Muscle of arm (tissue), 12 donors: Measurements from ENCODE around the gene SH2D1A. TPM values are rescaled to one million over a fixed set of nuclear protein-coding genes. Genes with fewer than 3 reads are reported as not detected.
"Not testable (repeated sequence)": the region's sequence is repeated elsewhere in the genome, so short reads cannot be mapped to it uniquely, and the experiment has no call there.

Experiments used
- DNase-seq: peaks from one replicate; pipeline ENCODE4 v3.0.0-alpha.2; 2013
- polyA plus RNA-seq, 12 donors: library from polyadenylated mRNA; unstranded; fragments of 120-200 nt; gene quantifications; one replicate each; pipeline ENCODE4 v1.2.1, GENCODE V29; 2013; ENCODE audit not compliant: insufficient read length in 12 of 12

The SH2D1A gene
- polyA plus RNA-seq, 12 donors, result 2.1 to 5.0 (median 3.3) TPM; not detected in 2

GRCh38 chrX:124348885-124349453 is 2.6 kb downstream of the SH2D1A start:
- DNase-seq, result no peak

DNA sequence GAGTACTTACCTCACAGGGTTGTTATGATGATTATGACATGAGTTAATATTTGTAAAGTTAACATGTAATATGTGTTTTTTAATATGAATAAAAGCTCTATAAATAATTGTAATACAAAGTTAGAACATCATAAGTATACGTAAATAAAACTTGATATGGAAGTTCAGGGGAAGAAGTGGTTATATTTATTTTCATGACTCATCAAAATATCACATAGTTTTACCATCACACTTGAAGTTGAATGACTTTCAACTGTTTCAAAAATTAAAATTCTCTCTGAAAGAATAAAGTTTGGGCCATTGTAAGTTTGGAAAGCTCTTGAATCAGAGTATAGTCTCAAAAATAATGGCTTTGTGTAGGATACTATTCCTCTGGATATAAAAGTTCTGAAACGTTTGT is 8.3 kb downstream of the SH2D1A start:
- DNase-seq, result no peak

GRCh38 chrX:124358800-124359383 is 12.5 kb downstream of the SH2D1A start:
- DNase-seq, result no peak

DNA sequence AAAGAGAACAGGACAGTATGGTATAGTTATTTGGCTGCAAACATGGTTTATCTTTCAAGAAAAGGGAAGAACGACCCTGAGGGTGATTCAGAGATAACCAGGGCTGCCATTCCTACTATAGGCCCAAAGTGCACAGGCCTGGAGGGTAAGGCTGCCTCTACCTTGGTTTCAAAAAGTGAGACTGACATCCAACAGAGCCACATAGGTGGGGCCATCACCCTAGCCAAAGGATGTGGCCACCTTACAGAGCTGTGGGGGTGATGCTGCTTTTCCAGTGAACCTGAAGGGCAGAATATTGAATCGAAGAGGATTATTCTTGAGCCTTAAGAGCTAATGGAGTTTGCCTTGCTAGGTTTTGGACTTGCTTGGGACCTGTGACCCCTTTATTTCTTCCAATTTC is 15.7 kb downstream of the SH2D1A start:
- no peak for DNase-seq

- no peak for DNase-seq
Measured at GRCh38 chrX:124362761-124363160, 16.4 kb downstream of the SH2D1A start.

GRCh38 chrX:124369722-124370121 is 23.4 kb downstream of the SH2D1A start:
- DNase-seq, result no peak

DNA sequence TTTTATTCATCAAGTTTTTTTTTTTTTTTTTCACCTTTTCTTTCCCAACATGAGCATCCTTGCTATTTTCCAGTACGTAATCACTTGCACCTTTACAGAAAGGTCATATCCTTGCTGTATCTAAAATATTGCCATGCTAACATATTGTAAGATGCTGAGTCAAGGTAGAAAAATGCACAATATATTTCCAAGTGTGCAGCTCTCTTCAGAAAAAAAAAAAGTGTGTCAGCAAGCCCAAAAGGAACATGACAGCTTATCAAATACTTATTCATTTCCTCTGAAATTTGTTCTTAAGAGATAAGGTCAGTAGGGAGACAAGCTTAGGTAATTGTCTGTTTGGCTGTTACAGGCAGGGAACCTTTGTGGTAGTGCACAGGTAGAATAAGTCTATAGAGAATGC is 27.0 kb downstream of the SH2D1A start:
- no peak for DNase-seq

GRCh38 chrX:124378643-124379042 is 32.3 kb downstream of the SH2D1A start:
- DNase-seq, result no peak

- DNase-seq, result no peak
Measured at GRCh38 chrX:124383354-124383753, 37.0 kb downstream of the SH2D1A start.

DNA sequence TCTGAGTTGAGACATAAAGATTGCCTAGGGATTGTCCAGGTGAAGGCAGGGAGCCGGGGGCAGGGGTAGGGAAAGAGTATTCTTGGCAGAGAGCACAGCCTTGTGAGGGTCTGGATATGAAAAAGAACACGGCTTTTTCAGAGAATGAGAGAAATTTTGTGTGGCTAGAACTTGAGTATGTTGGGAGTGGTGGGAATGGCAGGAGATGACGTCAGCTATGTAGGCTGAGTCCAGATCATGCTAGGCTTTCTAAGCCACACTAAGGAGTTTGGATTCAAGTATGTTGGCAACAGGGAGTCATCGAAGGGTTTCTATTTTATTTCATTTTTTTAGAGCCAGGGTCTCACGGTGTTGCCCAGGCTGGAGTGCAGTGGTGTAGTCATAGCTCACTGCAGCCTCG is 40.0 kb downstream of the SH2D1A start:
- no peak for DNase-seq

DNA sequence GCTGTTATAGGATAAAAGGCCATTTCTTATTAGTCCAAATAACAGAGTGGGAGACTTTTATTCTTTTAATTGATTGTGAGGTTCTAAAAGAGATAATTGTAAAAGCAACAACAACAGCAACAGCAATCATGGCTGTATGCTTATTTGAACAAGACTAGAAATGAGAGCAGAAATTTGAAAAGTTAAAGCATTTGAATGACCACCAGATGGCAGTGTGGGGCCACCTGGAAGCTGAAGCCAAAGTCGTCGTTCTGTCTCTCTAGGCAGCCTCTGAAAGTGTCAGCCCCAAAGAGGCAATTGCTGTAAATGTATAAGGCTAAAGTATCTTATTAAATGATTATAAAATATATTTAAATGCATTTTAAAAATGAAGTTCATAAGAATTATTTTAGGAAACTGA is 42.2 kb downstream of the SH2D1A start:
- peak; percentile 71 for DNase-seq

- no peak for DNase-seq
Measured at GRCh38 chrX:124392794-124393193, 46.4 kb downstream of the SH2D1A start.

GRCh38 chrX:124393238-124393637 is 46.9 kb downstream of the SH2D1A start:
- DNase-seq, result no peak

GRCh38 chrX:124393659-124394058 is 47.3 kb downstream of the SH2D1A start:
- no peak for DNase-seq

DNA sequence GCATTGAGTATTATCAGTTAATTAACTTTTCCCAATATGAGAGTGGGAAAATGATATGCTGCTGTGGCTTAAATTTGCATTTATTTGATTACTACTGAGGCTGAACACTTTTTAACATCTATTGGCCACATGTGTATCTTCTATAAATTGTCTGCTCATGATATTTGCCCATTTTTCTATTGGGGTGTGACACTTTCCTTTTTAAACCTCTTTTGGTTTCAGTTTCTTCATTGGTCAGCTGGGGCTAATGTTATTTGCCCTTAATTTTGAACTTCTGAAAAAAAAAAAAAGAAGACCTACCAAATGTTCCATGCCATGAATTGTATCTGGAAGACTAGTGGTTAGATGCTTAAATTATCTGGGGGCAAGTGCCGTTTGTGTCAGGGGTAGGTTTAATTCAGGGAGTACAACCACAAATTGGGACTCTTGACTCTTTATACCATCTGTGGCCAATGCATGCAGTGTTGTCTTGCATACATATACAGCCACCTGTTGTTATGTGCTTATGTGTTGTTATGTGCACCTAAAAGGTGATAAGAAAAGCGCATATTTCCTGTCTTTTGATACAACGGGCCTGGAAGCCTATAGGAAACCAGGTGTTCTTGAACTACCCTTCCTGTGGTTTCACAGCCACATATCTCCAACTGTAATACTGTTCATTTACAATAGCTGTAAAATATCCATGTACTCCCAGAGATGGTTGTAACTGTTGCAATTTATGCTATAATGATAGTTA is 49.0 kb downstream of the SH2D1A start:
- DNase-seq, result no peak

- no peak for DNase-seq
Measured at GRCh38 chrX:124401696-124402095, 55.3 kb downstream of the SH2D1A start.

GRCh38 chrX:124405868-124406267 is 59.5 kb downstream of the SH2D1A start:
- DNase-seq, result no peak

DNA sequence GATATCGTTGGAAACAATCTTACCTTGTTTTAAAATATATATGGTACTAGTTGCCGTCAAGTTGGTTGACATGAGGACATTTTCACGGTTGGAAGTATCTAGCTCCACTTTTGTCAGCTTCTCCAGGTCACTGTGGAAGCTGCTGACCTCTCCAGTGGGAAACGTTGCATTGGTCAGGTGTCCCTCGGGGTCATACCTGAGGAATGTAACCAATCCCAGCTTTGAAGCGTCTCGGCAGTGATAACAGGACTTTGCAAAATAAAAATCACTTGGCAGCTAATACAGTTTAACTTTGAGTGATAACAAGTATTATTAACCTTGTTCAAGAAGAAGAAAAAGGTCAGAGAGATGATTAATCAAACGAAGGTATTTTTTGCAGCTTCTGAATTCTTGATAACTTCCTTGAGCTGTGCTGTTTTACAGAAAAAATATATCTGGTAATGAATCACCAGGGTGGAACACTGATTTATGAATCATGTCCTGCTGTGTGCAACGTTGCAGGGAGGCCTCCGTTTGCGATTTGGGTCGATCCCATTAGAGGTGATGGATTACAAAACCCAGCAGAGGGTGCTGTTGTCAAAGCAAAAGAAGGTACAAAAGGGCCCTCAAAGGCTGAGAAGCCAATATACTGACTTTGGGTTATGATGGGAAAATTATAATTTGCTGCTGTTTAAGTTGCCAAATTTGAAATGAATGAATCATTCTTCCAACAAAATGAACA is 60.1 kb downstream of the SH2D1A start:
- peak; percentile 69 for DNase-seq

- no peak for DNase-seq
Measured at GRCh38 chrX:124407226-124407625, 60.9 kb downstream of the SH2D1A start.

- DNase-seq, result not testable (repeated sequence)
Measured at GRCh38 chrX:124408380-124408779, 62.0 kb downstream of the SH2D1A start.

DNA sequence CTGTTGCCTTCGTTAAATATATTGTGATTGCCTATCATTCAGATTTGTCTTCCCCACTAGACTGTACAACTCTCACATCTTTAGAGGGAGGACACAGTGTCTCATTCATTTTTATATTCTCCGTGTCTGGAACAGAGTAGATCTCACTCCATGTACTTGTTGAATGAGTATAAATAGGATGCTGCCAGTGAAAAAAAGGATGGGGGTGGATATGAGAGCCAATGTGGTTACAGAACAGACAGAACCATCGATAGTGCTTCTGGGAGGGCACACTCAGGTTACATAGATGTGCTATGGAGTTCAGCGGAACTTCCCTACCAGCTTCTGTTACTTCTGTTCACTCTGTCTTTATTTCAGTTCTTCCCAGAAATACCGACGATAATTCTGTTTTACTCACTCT is 66.9 kb downstream of the SH2D1A start:
- DNase-seq, result no peak

DNA sequence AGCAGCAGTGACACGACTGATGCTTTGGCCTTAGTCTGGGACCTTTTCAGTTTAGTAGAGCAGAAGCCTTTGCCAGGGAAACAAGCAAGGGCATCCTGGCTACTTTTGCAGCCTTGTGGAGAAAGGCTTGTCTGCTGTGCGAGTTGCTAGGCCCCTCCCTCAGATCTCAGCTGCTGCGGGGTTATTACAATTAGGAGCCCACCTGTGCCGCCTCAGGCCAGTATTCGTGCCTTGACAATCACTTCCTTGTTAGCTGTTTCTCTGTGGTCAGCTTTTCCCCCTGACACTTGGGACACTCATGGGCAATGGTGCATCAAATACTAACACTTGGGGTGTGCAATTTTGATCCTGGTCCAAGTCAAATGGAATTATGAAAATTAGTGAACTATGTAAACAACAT is 67.9 kb downstream of the SH2D1A start:
- no peak for DNase-seq
